Stimulated activated naive CD4-positive, alpha-beta T cell (primary cell): ENCODE measurements around the gene MARCHF4.

ENCODE experiments used
- DNase-seq, 6 experiments: peaks; one replicate each; lab custom pipeline; 2025; lab: John Stamatoyannopoulos, UW

The MARCHF4 gene

GRCh38 chr2:216350214-216350791 lies 22.0 kb downstream of the MARCHF4 start:
- no peak for DNase-seq

DNA sequence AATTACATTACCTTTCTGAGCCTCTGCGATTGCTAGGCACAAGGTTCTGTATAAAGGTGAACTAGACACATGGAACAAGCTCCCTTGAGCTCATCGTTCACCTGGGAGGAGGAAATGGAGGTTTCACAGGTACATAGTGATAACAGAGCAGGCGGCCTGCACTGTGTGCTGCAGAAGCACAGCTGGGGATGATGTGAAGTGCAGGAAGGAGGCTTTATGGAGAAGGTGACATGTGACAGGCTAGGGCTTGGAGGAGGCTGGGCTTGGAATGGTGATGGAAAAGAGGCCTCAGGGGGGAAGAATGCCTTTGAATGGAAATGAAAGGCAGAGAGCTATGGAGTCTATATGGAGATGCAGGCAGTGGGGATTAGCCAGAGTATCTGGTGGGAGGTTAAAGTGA lies 22.9 kb downstream of the MARCHF4 start:
- DNase-seq = no peak

GRCh38 chr2:216348756-216349308 lies 23.5 kb downstream of the MARCHF4 start:
- DNase-seq = no peak

DNA sequence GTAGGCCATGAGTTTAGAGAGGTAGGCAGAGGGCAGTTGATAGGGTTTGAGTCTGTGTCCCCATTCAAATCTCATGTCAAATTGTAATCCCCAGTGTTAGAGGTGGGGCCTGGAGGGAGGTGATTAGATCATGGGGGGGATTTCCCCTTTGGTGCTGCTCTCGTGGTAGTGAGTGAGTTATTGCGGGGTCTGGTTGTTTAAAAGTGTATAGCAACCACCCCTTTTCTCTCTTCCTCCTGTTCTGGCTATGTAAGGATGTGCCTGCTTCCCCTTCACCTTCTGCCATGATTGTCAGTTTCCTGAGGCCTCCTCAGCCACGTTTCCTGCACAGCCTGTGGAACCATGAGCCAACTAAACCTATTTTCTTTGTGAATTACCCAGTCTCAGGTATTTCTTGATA lies 25.5 kb downstream of the MARCHF4 start:
- DNase-seq = no peak

- no peak for DNase-seq
Observed at GRCh38 chr2:216345846-216346245, 26.4 kb downstream of the MARCHF4 start.

DNA sequence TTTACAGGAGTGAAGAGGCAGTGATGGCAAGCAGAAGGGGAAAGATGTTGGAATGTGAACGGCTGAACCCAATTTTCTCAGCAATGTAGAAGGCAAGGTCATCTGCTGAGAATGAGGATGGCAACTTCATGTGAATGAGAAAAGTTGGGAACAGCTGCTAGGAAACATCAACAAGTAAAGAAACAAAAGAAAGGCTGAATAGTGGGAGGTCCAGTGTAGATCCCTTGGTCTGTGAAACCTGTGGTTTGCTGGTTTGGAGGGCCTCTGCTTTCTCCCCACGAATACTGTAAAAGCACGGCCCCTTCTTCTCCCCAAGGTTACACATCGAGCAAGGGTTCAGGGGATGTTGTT lies 27.4 kb downstream of the MARCHF4 start:
- DNase-seq = no peak

DNA sequence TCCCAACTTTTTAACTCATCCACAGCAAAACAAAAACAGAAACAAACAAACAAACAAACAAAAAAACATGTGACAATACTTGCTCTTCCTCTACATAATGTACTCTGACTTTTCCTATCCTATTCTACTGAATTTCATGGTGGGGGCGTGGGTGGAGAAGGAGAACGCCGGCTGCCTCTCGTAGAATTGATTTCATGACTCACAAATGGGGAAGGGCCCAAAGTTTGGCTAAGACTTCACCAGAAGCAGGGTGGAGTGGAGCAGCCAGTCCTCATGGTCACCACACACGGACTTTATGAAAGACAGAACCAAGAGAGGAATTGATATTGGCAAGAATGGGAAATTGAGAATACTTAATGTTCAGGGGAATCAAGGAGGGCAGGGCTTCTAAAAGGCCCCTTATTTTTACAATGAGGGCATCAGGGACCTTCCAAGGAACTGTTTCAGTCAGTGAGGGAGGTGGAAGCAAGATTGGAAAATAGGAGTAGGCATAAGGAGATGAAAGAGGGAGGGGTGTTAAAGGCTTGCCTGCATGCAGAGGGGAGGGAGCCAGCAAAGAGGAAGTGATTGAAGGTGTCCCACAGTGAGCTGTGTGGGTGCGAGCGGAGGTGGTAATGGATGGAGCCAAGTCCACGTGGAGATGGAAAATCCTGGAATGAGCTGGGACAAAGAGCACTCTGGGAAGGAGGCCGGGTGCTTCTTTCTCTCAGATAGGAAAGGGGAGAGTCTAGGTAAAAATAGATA lies 27.9 kb downstream of the MARCHF4 start:
- DNase-seq = no peak

GRCh38 chr2:216343221-216343980 lies 28.9 kb downstream of the MARCHF4 start:
- DNase-seq = no peak

DNA sequence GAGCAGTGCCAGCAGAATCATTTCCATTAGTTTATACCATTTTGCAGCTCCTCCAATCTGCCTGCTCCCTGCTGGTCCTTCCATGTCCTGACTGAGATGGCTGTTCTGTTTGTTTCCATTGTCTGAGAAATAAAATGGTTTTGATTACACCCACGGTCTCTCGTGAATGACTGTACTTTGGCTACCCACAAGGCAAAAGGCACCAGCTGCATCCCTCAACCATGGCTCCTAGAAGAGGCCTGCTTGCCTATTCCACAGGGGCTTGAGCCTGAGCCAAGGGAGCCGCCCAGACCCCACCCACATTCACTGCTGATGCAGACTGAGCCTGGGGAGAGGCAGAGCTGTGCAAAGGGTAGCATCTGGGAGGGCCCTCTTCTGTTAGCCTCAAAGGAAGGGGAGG lies 31.2 kb downstream of the MARCHF4 start:
- no peak for DNase-seq

DNA sequence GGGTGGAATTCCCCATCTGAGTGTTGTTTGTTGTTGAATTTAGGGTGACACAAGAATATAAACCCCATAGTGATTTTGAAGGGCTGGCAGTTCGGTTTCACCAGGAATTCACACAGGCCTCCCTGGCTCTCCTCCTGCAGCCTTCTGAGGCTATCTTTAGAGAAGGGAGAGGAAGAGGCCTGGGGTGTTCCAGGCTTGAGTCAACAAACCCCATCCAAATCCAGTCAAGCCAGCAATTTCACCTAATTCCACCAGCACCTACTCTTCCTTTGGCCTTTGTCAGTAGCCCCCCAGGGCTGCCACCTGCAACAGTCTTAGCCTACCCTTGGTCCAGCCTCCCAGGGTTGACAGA lies 32.0 kb downstream of the MARCHF4 start:
- DNase-seq = no peak

DNA sequence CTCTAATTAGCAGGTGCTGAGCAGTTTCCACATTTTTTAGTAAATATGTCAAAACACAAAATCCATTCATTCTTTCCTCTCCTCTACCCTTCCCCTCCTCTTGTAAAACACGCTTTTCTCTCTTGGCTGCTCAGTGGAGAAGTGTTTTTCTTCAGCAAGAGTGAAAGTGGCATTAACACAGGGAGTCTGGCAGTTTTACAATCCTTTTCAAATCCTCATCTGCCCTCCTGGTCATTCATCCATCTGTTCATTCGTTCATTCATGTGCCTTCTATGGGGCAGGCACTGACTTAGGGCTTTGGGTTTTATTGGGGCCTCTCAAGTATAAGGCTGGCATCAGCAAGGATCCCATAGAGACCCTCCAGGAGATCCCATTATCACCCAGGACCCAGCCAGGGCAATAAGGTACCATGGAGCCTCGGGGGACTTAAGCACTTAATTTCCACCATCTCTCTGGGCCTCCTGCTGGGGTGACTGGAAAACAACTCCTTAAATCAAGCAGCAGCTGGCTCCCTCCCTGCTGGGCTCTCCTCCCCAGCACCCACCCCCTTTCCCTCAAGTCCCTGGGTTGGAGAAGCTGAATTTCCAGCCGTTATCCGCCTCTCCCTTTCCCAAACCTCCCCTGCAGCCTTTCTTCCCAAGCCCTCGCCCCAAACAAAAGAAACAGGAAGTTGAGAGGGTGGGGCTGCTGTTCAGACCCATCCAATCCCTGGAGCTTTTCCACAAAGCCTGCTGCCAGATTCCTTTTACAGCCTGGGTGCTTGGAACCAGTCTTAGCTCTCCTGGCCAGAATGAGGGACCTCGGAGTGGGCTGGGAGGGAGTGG lies 32.6 kb downstream of the MARCHF4 start:
- DNase-seq = no peak

GRCh38 chr2:216335252-216335651 lies 37.0 kb downstream of the MARCHF4 start:
- no peak for DNase-seq

GRCh38 chr2:216328347-216328746 lies 43.9 kb downstream of the MARCHF4 start:
- no peak for DNase-seq

DNA sequence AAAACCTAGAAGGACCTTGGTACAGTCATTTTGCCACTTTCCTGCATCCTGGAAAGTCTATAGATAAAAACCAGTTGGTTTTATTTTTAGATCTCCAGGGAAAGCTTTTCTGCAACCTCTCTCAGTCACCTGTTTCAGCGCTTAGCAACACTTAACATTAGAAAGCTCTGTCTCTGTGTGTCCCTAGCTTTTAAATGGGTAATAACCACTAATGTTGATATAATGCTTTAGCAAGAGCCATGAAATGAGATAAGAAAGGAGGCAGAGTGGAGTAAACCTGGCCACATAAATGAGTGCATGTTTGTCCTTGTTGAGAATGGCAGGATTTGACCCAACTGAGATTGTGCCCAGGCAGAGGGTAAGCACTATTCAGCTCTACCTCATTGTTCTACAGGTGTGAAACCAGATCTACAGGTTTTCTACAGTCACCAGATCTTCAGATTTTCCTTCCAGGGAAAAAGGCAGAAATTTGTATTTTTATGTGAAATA lies 44.8 kb downstream of the MARCHF4 start:
- DNase-seq = no peak
